VCaP (cell line): ENCODE results near the gene TAGLN.
A peak's percentile ranks its signal among the peaks of the same experiment; 100 is the strongest.

Experiments
- H3K27ac ChIP-seq: fragments of 450-650 bp; 2 replicates; pipeline ENCODE4 v1.5.1; 2017
- CTCF ChIP-seq: fragments of 450-650 bp; conservative IDR thresholded peaks from 2 replicates; pipeline ENCODE4 v1.5.1; 2017; ENCODE audit warnings: mild to moderate bottlenecking, moderate library complexity

The TAGLN gene

DNA sequence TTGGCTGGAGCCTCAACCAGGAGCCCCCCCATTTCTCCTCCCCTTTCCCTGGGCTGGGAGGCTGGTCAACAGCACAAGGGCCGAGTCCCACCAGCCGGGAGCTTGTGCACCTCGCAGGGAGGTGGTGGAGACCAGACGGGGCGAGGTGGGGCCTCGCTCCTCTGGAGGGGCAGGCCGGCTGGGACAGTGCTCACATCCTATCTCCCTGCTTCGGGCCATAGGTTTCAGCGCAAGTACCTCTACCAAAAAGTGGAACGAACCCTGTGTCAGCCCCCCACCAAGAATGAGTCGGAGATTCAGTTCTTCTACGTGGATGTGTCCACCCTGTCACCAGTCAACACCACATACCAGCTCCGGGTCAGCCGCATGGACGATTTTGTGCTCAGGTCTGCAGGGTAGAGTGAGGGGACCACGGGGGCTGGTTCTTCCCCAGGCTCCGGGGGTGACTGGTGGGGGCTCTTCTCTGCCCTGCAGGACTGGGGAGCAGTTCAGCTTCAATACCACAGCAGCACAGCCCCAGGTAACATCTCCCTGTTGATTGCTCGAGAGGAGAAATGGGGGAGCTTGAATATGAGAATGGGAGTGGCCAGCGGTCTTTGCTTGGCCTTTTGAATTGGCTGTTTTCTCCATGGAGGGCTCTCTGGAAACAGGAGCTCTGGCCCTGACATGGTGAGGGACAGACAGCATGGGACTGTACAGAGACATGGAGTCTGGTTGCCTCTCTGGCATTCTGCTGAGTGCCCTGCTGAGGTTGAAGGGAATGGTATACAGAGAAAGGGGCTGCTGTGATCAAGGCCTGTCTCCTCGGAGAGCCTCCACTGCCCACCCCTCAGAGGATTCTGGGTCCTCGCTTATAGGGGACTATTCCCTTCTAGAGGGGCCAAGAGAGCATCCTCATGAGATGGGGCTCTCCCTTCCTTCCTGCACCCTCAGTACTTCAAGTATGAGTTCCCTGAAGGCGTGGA lies 17.3 kb upstream of the TAGLN start:
- H3K27ac ChIP-seq = peak overlapping the region; percentile 68
- no peak; the same call in 1 of the 2 replicates for TF ChIP-seq CTCF

DNA sequence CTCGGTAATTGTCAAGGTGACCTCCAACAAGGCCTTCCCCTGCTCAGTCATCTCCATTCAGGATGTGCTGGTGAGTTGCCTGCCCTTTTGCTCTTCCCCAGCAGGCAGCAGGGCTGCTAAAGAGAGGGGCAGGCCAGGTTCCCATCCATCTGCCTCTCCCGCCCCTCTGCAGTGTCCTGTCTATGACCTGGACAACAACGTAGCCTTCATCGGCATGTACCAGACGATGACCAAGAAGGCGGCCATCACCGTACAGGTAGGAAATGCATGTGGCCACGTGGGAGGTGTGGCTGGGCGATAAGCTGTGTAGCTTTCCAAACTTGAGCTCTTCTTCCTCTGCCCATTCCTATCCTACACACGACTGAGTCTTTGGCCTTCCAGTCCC lies 16.6 kb upstream of the TAGLN start:
- no peak for TF ChIP-seq CTCF

DNA sequence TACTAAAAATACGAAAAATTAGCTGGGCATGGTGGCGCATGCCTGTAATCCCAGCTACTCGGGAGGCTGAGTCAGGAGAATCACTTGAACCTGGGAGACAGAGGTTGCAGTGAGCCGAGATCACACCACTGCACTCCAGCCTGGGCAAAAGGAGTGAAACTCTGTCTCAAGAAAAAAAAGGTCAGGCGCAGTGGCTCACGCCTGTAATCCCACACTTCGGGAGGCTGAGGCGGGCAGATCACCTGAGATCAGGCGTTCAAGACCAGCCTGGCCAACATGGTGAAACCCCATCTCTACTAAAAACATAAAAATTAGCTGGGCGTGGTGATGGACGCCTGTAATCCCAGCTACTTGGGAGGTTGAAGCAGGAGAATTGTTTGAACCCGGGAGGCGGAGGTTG lies 16.0 kb upstream of the TAGLN start:
- peak overlapping the region; percentile 68 for H3K27ac ChIP-seq

More for the DNA sequence above, 16.6 kb upstream of the TAGLN start:
- peak overlapping the region; percentile 68 for H3K27ac ChIP-seq

- TF ChIP-seq CTCF = no peak
These were observed 15.3 kb upstream of the TAGLN start for GRCh38 chr11:117183724-117184349.

GRCh38 chr11:117185736-117186430 lies 13.3 kb upstream of the TAGLN start:
- peak overlapping the region; percentile 68; the same call in 1 of the 2 replicates for H3K27ac ChIP-seq
- no peak for TF ChIP-seq CTCF

More at GRCh38 chr11:117183724-117184349, 15.3 kb upstream of the TAGLN start:
- peak overlapping the region; percentile 68 for H3K27ac ChIP-seq

- TF ChIP-seq CTCF = no peak
These were observed 12.8 kb upstream of the TAGLN start for GRCh38 chr11:117186431-117186761.

DNA sequence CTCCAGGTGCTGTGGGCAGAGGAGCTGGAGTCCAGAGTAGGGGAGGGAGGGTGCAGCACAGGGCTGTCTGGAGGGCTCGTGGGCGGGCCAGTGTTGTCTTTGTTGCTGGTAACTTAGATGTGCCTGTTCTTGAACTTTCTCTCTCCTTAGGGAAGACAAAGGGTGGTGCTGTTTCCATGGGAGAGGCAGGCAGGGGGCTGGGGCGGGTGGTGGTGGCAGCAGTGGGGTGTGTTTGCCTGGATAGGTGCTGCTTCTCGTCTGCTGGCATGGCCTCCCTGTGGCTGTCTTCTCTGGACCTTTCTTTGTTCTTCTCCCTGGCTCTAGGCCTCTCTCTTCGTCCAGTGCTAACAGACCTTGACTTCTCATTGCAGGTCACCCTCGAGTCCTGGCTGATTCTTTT lies 12.2 kb upstream of the TAGLN start:
- no peak for TF ChIP-seq CTCF
- no peak overlapping the region for H3K27ac ChIP-seq

More at GRCh38 chr11:117186431-117186761, 12.8 kb upstream of the TAGLN start:
- H3K27ac ChIP-seq = no peak overlapping the region
